Astrocyte of the cerebellum (primary cell): ENCODE data around the gene NR3C1.

Experiments
- DNase-seq: peaks from one replicate; pipeline ENCODE4 v3.0.0-alpha.2; 2011; ENCODE audit warnings: low read depth
- H3K4me3 ChIP-seq: 2 replicates; pipeline ENCODE4 v1.5.1; 2011; ENCODE audit warnings: mild to moderate bottlenecking, low read depth, low read length, moderate library complexity
- CTCF ChIP-seq: IDR thresholded peaks from 2 replicates; pipeline ENCODE4 v1.5.1; 2012; ENCODE audit warnings: low read length, low read depth, moderate library complexity, mild to moderate bottlenecking; ENCODE audit errors: missing control alignments
- in situ Hi-C: cut with HindIII; loops from 2 replicates; pipeline ENCODE4 v1.10.0; 2017; ENCODE audit warnings: low sequenced_read_pairs

NR3C1 gene

GRCh38 chr5:143342607-143343006, 60.9 kb downstream of the NR3C1 start:
- H3K4me3 ChIP-seq = no peak overlapping the region
- no peak for DNase-seq
- no peak for TF ChIP-seq CTCF
- in situ Hi-C loops = no loop called here

GRCh38 chr5:143341807-143342570, 61.5 kb downstream of the NR3C1 start:
- no peak overlapping the region for H3K4me3 ChIP-seq
- in situ Hi-C loops = no loop called here
- no peak for DNase-seq
- no peak for TF ChIP-seq CTCF

- in situ Hi-C loops = no loop called here
- DNase-seq = no peak
- no peak overlapping the region for H3K4me3 ChIP-seq
- TF ChIP-seq CTCF = no peak
Observed at GRCh38 chr5:143340891-143341685, 62.4 kb downstream of the NR3C1 start.

GRCh38 chr5:143338658-143339366, 64.7 kb downstream of the NR3C1 start:
- DNase-seq = no peak
- H3K4me3 ChIP-seq = no peak overlapping the region
- no peak for TF ChIP-seq CTCF
- in situ Hi-C loops = no loop called here

- H3K4me3 ChIP-seq = no peak overlapping the region
- in situ Hi-C loops = no loop called here
- TF ChIP-seq CTCF = no peak
- DNase-seq = no peak
Observed at GRCh38 chr5:143337946-143338345, 65.5 kb downstream of the NR3C1 start.

GRCh38 chr5:143336485-143336884, 67.0 kb downstream of the NR3C1 start:
- no peak for DNase-seq
- no peak for TF ChIP-seq CTCF
- in situ Hi-C loops = no loop called here
- no peak overlapping the region for H3K4me3 ChIP-seq
